Pons (tissue), 1 donor: ENCODE measurements around the gene LAGE3.
"Not testable (repeated sequence)": the region's sequence is repeated elsewhere in the genome, so short reads cannot be mapped to it uniquely, and the experiment has no call there.

Experiments used
- DNase-seq: peaks from one replicate; pipeline ENCODE4 v3.0.0-alpha.2; 2016; ENCODE audit warnings: low spot score

LAGE3 gene

GRCh38 chrX:154501423-154501822, 22.3 kb upstream of the LAGE3 start:
- not testable (repeated sequence) for DNase-seq

GRCh38 chrX:154496591-154497137, 17.6 kb upstream of the LAGE3 start:
- not testable (repeated sequence) for DNase-seq

- no peak for DNase-seq
These were observed 16.4 kb upstream of the LAGE3 start for GRCh38 chrX:154495472-154495922.

GRCh38 chrX:154494715-154495114, 15.6 kb upstream of the LAGE3 start:
- no peak for DNase-seq

- peak; percentile 92 for DNase-seq
These were observed 11.5 kb upstream of the LAGE3 start, which contains the start of gene SLC10A3 for GRCh38 chrX:154490414-154491083. TSS of gene SLC10A3 (minus strand) at chrX:154490629. CDS start at chrX:154488940, 1,689 bp downstream.

- no peak for DNase-seq
These were observed 10.9 kb upstream of the LAGE3 start for GRCh38 chrX:154490021-154490413.

- no peak for DNase-seq
These were observed 10.1 kb upstream of the LAGE3 start for GRCh38 chrX:154489182-154489581.

GRCh38 chrX:154488336-154489075, 9.4 kb upstream of the LAGE3 start:
- DNase-seq = no peak

GRCh38 chrX:154487518-154488290, 8.6 kb upstream of the LAGE3 start:
- no peak for DNase-seq

- DNase-seq = no peak
These were observed 7.5 kb upstream of the LAGE3 start, which contains the start of gene UBL4A for GRCh38 chrX:154486396-154487207. TSS of gene UBL4A (minus strand) at chrX:154486615. CDS start at chrX:154486584, 31 bp downstream.

GRCh38 chrX:154486052-154486395, 6.9 kb upstream of the LAGE3 start:
- no peak for DNase-seq

- DNase-seq = no peak
These were observed 6.3 kb upstream of the LAGE3 start for GRCh38 chrX:154485150-154486051.

GRCh38 chrX:154484255-154485149, 5.4 kb upstream of the LAGE3 start:
- no peak for DNase-seq

- DNase-seq = no peak
These were observed 4.2 kb upstream of the LAGE3 start for GRCh38 chrX:154483325-154483724.

- DNase-seq = no peak
These were observed 3.7 kb upstream of the LAGE3 start for GRCh38 chrX:154482786-154483185.

- DNase-seq = no peak
These were observed 3.0 kb upstream of the LAGE3 start for GRCh38 chrX:154481911-154482601.

GRCh38 chrX:154481195-154481594, 2.1 kb upstream of the LAGE3 start:
- DNase-seq = no peak

- no peak for DNase-seq
These were observed 1.1 kb downstream of the LAGE3 start for GRCh38 chrX:154477891-154478477.
